HEK293T (cell line): Measurements from ENCODE around the gene SPEF2.

ENCODE experiments used
- FOXM1 ChIP-seq: fragments of 450-650 bp; IDR thresholded peaks from 2 replicates; pipeline ENCODE4 v1.6.1; 2017; ENCODE audit warnings: mild to moderate bottlenecking, borderline replicate concordance
- SP1 ChIP-seq: fragments of 450-650 bp; IDR thresholded peaks from 2 replicates; pipeline ENCODE4 v1.6.1; 2017
- SUZ12 ChIP-seq: fragments of 450-650 bp; IDR thresholded peaks from 2 replicates; pipeline ENCODE4 v1.6.1; 2016; ENCODE audit warnings: mild to moderate bottlenecking

DNA sequence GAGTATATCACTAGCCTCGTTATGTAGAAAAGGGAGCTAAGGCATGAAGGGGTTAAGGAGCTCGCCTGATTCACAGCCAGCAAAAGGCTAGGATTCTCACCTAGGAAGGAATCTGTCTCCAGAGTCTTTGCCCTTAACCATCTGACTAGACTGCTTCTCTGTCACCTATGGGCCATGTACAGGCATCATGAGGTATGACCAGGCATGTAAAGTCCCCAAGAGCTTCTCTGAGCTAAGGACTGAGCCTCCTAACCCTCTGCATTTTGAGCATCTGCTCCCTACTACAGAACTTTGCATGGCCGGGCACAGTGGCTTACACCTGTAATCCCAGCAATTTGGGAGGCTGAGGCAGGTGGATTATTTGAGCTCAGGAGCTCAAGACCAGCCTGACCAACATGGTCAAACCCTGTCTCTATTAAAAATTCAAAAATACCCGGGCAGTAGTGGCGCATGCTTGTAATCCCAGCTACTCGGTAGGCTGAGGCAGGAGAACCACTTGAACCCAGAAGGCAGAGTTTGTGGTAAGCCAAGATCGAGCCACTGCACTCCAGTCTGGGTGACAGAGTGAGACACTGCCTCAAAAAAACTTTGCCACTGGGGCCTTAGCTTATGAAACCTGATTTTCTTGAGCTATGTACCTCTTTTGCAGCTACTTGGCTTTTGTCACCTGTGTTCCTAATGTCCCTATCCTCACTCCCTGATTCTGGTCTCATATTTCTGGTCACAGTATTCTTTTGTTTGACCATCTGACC lies 205.9 kb downstream of the SPEF2 start:
- TF ChIP-seq SP1 (no peak), SUZ12 (no peak), FOXM1 (no peak)
